ENCODE results near the gene ADH7. TPM values are rescaled to one million over a fixed set of nuclear protein-coding genes. Genes with fewer than 3 reads are reported as not detected.

Gene ADH7
- total RNA-seq (2014; rRNA removed; shearing (Covaris generic)), result not detected in 2 replicates
- polyA plus RNA-seq (2015; cell fraction: cytosol; rRNA removed), result not detected in 2 replicates
- not detected in 2 replicates for polyA plus RNA-seq (2015; cell fraction: nucleus; rRNA removed)

DNA sequence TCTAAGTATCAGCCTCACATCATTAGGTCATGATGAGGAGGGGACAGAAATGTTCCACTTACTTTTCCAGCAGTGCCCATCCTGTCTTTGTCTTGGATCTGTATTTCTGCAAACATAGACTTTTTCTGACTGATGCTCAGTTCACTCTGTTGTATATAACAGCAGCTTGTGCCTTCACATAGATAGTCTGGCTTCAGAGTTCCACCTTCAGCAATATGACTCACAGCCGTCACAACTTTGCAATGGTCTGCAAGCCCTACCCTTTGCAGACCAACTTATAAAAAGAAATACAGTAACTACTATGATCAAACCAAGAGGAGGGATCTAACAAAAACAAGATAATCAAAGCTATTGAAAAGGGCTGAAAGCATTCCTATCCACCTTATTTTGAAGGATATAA lies at the start of gene ADH7:
ADH7 (minus strand) TSS at position 189 of the 400 bp plus-strand sequence; CDS start at position 80, 109 bp downstream.
- DNase-seq (ENCODE audit: low read depth), result no peak

DNA sequence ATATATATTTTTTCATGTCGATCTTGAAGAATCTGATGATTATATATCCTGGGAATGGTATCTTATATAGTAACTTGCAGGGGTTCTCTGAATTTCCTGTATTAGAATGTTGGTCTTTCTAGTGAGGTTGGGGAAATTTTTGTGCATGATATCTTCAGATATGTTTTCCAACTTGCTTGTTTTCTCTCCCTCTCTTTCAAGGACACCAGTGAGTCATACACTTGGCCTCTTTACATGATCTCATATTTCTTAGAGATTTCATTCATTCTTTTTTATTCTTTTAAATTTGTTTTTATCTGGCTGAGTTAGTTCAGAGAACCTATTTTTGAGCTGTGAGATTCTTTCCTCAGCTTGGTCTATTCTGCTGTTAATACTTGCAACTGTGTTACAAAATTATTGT lies 48.5 kb upstream of the ADH7 start:
- DNase-seq (ENCODE audit: low read depth), result no peak

DNA sequence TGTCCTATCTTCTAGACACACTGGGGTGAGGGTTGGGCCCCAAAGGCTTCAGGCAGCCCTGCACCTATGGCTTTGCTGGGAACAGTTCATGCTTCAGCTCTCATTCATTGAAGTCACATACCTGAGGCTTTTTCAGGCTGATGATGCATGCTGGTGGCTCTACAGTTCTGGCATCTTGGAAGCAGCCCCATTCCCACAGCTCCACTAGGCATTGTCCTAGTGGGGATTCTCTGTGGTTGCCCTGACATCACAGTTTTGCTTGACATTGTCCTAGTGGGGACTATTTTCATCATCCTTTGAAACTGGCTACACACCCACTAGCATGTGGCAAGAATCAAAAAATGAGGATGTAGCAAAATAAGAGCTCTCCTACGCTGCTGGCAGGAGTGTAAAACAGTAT lies 38.0 kb upstream of the ADH7 start:
- DNase-seq (ENCODE audit: low read depth), result peak; percentile 36

DNA sequence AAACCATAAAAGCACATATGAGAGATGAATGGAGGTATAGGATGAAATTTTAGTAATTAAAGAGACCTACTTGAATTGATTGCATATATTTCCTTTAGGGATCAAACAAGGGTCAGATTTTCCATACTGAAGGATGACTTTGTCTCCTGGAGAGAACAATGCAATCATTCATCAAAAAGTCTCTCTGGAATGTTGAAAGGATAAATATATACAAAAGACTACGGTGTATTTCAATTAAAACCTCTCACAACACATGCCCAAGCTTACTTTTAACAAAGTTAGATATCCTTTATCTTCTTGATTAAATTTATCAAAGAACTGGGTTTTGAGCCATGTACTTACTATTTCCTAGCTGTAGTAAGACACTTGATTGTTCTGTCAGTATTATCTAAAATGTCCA lies 36.8 kb upstream of the ADH7 start:
- DNase-seq (ENCODE audit: low read depth), result no peak

DNA sequence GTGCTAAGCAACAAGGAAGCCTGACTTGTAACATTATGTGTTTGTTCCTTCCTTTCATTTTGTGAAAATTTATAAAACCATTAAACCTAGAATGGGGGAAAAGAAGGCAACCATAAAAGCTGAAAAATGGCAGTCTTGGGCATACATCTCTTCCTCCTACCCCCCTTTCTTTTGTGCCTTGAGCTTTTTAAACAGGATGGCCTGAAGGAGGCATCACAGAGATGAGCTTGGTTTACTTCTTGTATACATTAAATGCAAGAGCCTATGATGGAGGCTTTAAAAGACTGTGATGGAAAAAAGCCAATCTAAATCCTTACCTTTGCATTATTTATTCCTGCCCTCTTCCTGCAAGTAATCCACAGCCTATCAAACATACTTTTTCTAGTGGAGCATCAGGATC lies 36.2 kb upstream of the ADH7 start:
- DNase-seq (ENCODE audit: low read depth), result no peak

DNA sequence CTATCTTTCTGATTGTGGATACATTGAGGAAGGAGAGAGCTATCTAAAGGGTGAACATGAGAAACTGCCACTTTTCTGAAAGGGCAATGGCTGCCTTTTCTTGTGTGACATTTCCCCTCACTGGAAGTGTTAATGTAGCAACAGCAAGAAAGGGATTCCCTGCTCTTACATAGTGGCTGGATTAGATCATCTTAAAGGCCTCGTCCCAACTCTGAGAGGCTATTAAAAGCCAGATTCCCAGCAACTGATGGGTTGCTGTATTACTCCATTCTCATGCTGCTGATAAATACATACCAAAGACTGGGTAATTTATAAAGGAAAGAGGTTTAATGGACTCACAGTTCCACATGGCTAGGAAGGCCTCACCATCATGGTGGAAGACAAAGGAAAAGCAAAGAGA lies 33.7 kb upstream of the ADH7 start:
- no peak for DNase-seq (ENCODE audit: low read depth)

DNA sequence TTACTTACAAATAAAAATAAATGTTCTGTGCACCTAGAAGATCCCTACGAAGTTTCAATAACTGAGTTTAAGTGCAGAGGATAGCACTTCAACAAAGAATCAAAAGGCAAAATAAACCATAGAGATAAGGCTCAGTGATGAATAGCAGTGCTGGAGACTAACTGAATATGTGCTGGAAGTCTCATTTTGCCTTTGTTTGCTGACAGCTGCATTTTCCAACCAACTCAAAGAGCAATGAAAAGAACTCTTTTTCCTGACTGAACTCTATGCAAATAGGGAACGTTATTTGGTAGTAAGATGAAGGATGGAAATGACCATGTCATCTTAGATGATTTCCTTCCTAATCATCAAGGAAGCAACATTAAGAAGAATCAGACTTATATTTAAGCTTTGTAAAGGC lies 32.7 kb upstream of the ADH7 start:
- DNase-seq (ENCODE audit: low read depth), result no peak

DNA sequence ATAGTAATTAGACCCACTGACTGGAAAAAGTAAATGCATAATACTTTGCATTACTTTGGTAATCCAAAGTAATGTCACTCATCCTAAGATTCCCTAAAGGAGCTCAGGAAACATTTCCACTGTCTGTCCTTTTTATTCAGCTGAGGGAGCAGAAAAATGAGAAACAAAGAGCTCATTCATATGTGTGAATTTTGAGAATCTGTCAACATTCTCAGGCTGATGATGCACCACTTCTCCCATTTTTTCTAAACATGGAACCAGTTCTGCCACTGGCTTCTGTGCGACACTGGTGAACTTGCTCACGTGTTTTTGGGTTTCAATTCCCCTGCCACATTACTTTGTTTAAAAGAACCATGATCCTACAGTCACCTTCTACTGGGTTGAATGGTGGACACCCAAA lies 28.4 kb upstream of the ADH7 start:
- no peak for DNase-seq (ENCODE audit: low read depth)

DNA sequence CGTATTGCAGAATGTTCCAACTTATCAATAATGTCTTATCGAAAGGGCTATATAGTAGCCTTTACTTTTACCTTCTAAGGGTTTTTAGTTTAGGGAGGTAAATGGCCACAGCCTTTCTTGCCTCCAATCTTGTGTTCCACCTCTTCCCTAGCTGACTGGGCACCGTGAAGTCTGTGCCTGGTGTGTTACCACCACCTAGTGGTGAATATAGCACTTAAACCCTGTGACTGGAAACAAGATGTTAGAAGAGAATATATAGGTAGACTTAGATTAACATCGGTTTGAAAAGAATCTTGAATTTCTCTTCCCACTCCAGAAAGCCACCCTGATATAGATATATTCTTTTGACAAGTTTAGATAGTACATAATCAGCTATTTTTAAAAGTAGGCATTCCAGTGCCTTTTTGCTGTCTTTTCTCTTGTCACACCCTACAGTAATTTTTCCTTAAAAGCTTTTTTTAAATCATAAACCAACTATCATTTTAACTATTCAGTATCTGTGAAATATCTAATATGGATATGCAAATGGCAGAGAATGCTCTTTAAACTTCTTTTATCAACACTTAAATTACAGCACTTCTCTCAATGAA lies 27.8 kb upstream of the ADH7 start:
- DNase-seq (ENCODE audit: low read depth), result peak; percentile 59

DNA sequence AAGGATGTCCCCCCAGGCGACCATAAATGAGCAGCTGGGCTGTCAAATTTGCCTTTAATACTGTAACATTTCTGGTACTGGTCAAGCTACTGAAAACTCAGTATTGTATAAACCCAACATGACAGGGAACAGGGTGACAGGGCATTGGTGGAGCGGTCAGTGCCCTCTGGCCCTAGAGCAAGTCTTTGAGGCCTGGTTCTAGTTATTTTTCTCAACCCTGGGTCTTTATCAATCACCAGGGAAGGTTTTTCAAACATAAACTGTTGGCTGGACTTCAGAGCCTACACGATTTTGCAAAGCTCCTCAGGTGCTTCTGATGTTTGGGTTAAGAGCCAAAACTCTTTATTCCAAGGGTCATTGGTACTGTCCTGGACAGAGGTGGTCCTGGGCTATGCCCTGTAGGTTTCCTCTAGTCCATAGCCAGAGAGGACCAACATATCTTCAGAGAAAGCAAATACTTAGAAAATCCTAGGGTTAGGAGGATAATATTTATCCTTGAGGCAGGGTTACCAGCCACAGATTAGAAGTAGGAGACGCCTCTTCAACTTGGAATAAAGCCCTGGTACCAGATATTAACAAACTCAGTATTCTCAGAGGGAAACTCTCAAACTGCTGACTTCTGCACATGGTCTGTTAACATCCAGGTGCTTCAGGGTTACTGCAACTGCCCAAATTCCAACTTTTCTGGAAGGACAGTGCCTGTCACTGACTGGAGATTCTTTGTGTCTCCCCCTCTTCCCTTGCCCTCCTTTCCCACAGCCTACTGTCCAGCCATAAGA lies 26.7 kb upstream of the ADH7 start:
- no peak for DNase-seq (ENCODE audit: low read depth)

DNA sequence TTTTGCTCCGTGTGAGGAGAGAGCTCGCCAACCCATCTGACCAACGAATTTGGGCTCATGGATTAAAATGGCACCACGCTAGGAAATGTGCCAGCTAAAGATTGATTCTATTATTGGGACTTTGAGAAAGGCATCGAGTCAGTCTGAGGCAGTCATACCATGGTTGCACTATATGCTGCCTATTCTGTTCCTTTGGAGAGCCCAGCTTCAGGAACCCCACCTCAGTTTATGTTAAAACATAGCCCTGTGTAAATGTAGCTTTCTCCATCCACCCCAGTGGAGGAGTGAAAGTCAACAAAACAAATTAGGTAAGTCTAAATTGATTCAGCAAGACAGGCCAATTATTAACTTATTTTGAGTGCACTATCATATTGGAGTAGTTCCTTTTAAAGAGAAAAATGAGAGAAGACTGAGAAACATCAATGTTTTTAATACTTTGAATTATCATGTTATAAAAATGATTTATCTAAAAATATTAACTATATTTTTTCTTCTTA lies 24.5 kb upstream of the ADH7 start:
- no peak for DNase-seq (ENCODE audit: low read depth)

DNA sequence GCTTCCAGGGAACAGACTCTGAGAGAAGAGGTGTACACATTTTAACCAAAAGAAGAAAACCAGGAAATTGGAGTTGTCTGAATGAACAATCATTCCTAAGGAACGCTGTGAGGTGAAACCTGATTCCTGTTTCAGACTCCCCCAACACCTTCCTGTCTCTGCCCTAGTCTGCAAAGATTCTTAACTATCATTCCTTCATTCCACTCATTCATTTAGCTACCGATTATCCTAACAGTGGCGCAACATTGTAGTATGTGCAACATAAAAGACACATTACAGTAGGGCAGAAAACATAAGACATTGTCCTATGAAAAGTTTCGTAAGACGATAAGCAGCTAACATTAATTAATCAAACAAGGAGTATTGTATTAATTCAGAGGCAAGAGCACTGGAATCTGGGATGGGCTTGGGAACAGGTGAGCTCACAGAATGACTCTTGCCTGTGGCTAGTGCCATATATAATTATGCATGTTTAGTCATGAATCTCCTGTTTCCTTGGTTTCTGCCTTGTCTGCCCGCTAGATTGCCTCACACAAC lies 23.8 kb upstream of the ADH7 start:
- DNase-seq (ENCODE audit: low read depth), result peak; percentile 50

DNA sequence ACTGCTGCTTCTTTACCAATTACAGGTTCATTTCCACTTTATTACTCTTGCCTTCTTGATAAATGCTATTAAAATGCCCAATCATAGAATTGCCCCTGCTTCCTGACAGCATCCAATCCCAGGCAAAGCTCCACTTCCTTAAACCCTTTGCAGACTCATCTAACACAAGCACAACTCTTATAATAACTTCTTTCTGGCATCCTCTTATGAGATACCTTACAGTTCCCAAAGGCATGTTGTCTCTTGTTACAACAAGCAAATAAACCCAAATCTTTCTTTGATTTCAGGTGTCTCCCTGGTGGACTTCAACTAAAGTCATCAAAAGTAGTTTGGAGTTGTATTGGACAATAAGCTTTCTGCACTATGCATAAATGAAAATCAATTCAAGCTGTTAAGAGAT lies 22.5 kb upstream of the ADH7 start:
- DNase-seq (ENCODE audit: low read depth), result no peak

DNA sequence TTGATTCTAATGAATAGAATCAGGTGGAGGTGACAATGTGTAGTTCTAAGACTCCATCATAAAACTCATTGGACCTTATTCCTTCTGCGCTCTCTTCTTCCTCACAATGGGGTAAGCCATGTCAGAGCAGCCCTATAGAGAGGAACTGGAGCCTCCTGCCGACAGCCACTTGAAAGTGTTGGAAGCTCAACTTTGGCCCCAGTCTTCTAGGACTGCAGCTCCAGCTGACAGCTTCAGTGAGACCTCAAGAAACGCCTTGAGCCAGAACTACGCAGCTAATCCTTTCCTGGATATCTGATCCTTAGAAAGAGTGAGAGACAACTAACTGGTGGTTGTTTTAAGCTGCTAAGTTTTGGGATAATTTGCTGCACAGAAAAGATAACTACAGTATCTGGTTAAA lies 22.1 kb upstream of the ADH7 start:
- no peak for DNase-seq (ENCODE audit: low read depth)

DNA sequence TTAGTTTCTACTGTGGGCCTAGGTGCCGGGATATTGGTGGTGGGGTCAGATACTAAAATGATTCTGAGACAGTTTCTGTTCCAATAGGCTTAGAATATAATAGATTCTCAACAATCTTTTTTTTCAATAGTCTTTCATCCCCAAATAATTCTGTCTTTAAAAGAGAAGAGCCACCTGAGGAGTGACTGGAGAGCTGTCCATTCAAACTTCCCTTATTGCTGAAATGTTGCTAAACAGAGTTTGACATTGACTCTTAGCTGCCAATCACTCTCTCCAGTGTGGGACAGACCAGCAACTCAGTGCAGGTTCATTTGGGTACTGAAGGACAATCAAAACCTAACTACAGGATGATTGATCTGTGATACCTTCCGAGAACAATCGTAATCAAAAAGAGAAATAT lies 12.4 kb upstream of the ADH7 start:
- DNase-seq (ENCODE audit: low read depth), result no peak

DNA sequence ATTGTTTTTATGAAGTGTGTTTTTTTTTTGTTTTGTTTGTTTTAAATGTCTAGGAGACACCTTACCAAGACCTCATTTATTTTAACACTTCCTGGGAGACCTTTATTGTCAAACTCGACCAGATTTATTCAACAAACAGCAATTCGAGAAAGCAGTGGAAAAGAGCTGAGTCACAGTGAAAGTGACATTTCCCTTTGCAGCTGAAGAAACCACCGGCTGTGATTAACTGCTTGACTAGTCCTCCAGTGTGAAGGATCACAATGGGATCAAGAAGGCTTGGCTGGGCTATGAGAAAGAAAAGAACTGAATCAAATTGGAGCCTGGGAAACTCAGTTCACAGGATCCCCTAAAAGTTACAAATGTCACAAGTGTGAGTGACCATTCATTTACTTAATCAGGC lies 11.9 kb upstream of the ADH7 start:
- peak; percentile 73 for DNase-seq (ENCODE audit: low read depth)

DNA sequence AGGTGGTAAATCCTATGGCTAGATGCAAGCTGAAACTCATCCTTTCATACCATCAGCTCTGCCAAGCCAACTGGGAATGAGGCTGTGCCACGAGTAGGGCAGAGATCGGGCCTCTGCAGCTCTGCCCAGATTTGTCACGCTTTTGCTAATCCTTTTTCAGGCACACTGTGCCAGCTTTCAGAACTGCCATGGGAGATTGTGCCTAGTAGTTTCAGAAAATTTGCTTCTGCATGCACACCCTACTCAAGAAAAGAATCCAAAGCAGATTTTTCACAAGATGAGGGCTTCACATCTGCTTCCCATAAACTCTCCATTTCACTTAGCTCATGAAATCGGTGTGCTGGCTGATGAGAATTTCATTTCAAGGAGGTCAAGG lies 3.3 kb upstream of the ADH7 start:
- no peak for DNase-seq (ENCODE audit: low read depth)

DNA sequence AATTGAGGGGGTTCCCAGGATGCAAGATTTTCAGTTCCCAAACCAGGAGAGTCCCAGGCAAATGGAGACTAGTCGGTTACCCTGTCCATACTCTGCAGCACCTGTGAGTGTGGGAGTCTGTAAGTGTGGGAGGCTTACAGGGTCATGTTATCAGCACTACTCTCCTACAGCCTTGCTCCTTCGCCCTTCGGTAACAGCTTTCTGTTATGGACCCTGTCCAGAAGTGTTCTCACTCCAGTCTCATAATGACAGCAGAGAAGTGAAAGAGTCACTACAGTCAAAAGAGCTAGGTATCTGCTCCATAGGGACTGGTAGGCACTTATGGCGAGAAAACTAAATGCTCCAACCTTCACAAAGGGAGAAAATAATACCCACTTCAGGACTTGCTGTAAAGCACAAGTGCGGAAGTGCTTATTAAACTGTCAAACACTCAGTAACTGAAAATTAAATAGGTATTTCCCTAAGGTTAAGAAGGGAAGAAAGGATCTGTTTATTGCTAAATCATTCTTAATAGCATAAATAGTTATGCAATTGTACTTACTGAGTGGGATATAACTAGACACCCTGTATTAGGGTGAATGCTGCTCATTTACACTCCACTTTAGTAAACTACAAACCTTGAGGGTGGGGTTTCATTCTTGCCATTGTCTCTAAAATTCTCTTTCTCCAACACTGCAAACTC lies 2.7 kb upstream of the ADH7 start:
- no peak for DNase-seq (ENCODE audit: low read depth)

DNA sequence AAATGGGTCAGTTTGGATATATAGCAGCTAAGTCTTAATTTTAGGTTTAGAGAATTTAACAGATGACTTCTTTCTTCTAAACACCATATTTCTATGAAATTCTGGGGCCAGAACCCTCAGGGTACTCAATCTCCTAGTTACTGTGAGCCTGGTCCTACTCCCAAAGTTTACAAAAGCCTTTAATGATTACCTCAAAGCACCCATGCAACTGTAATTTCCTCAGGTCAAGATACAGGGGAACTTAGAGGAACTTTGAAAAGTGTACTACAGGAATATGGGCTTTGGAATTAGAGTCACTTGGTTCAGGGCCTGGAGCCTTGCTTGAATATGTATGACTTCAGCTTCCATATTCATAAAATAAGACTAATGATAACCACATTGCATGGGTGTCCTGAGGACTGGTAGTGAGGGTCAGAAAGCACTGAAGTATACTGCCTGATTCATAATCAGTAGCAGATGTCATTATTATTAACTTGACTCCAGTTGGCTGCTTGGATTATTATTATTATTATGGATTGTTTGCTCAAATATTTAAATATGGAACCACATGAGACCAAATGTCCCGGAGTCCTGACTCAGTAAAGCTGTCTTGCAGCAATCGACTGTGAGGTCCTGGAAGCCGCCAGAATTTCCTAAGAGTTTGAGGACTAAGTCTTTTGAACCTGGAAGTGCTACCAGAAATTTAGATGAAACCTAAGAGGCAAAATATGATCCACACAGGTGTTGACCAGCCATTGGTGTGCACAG lies 2.0 kb upstream of the ADH7 start:
- DNase-seq (ENCODE audit: low read depth), result no peak

DNA sequence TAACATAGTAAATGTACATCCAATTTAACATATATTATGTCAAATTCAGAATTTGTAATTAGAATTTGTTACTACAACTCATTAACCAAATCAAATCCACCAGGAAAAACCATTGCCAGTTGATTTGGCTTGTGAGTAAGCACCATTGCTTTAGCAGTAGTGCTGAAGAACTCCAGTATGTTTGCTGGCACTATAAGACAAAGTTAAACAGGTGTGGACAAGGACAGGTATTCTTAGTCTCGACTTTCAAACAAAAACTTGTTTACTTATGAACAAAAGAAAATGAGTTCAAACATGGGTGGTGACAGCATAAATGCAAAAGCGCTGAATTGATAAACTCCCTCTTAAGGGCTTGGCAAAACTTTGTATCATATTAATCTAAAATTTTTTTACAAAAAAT lies 1.3 kb upstream of the ADH7 start:
- DNase-seq (ENCODE audit: low read depth), result no peak

DNA sequence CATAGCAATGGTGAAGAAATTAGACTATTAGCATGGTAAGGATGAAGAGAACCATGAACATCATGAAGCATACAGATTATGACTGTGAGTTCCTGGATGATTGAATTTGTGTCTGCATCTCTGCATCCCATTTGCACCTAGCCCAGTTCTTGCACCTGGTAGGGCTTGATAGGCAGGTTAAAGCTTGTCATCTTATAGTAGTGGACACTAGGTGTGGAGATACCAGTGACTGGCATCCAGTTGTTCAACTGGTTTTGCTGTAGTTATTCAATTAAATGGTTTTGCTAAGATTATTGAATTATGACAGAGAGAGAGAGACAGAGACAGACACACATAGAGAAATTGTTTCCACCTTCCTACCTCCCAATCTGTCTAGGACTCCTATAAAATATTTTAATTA lies 5.0 kb downstream of the ADH7 start:
- no peak for DNase-seq (ENCODE audit: low read depth)
